Stimulated activated effector memory CD8-positive, alpha-beta T cell treated with anti-CD3 and anti-CD28 coated beads, Interleukin-12 subunit alpha, Interleukin-12 subunit beta, amount 100 ng/mL, for 72 hours (primary cell): ENCODE data around the gene TMX1.
"Not testable (repeated sequence)": the region's sequence is repeated elsewhere in the genome, so short reads cannot be mapped to it uniquely, and the experiment has no call there.

Experiments used
- ATAC-seq: fragments of 150-1000 bp; cut with Tn5 transposase; 2 replicates; pipeline ENCODE4 v1.10.0; 2021
- DNase-seq, 2 donors: peaks; one replicate each; pipeline ENCODE4 v3.0.0; 2021 to 2022; ENCODE audit warnings: low spot score in 2 of 2
- H3K27ac Mint-ChIP-seq: one replicate; pipeline ENCODE4 v1.8.0; 2022; ENCODE audit warnings: mild to moderate bottlenecking, mixed read lengths
- H3K36me3 Mint-ChIP-seq: one replicate; pipeline ENCODE4 v1.8.0; 2022; ENCODE audit warnings: mild to moderate bottlenecking, mixed read lengths
- H3K4me1 Mint-ChIP-seq: one replicate; pipeline ENCODE4 v1.8.0; 2022; ENCODE audit warnings: mixed read lengths
- H3K4me3 Mint-ChIP-seq: one replicate; pipeline ENCODE4 v1.8.0; 2022; ENCODE audit warnings: mild to moderate bottlenecking, mixed read lengths
- H3K9me3 Mint-ChIP-seq: one replicate; pipeline ENCODE4 v1.8.0; 2022; ENCODE audit warnings: mixed read lengths

Gene TMX1

DNA sequence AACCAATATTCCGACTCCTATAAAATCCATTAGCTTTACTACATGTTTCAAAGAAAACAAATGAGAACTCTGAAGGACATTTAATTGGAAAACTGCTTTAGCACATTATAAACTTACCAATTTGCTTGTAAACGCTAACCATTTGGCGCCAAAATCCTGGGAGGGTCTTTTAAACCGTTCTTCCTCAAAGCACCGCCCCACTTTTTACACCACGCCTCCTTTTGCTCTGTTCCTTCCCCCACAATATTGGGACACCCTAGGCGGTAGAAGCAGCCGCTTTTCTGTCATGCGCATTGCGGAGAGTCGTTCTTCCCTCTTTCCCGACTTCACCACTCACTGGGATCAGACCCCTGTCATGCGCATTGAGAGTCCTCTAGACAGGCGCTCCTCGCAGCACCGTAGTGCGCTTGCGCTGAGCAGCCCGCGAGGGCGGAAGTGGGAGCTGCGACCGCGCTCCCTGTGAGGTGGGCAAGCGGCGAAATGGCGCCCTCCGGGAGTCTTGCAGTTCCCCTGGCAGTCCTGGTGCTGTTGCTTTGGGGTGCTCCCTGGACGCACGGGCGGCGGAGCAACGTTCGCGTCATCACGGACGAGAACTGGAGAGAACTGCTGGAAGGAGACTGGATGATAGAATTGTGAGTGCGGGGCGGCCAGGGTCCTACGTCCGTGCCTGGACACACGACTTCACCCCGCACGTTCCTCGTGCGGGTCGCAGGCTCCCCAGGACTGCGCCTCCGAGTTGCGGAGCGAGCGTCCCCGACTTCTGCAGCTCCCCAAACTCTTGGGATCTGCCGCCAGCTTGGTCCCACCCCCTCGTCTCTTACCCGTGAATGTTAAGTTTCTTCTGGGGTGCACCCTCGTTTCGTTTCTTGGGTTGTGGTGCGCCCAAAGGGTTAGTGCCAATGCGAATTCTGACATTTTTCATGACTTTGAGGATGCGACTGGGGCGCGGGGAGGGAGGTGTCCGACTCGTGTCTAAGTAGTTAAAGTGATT, at the start of gene TMX1:
TMX1 (plus strand) TSS at position 435 of the 991 bp plus-strand sequence; CDS start at position 481, 46 bp downstream.
- peak; percentile 90 for ATAC-seq
- Mint-ChIP-seq H3K9me3 (no peaks in the 10 kb centered on the region), H3K36me3 (peaks cover 15% of the 10 kb centered on the region), H3K27ac (no peak within 1 kb of the TSS), H3K4me3 (no peak within 1 kb of the TSS), H3K4me1 (peaks cover 26% of the 10 kb centered on the region)
- peak; percentile 82 to 96 for DNase-seq

- ATAC-seq: no peak
These were observed 38.2 kb upstream of the TMX1 start for GRCh38 chr14:51201890-51202289.

GRCh38 chr14:51202914-51203665, 37.0 kb upstream of the TMX1 start:
- peaks cover 4% of the 10 kb centered on the region for H3K9me3 Mint-ChIP-seq
- no peak for DNase-seq
- no peak overlapping the region for H3K4me3 Mint-ChIP-seq
- H3K4me1 Mint-ChIP-seq: no peaks in the 10 kb centered on the region
- H3K27ac Mint-ChIP-seq: no peak overlapping the region
- peak; percentile 76 for ATAC-seq
- no peaks in the 10 kb centered on the region for H3K36me3 Mint-ChIP-seq

More at GRCh38 chr14:51201890-51202289, 38.2 kb upstream of the TMX1 start:
- H3K36me3 Mint-ChIP-seq: no peaks in the 10 kb centered on the region
- H3K27ac Mint-ChIP-seq: no peak overlapping the region
- no peak for DNase-seq
- H3K4me3 Mint-ChIP-seq: no peak overlapping the region
- no peaks in the 10 kb centered on the region for H3K4me1 Mint-ChIP-seq
- peaks cover 4% of the 10 kb centered on the region for H3K9me3 Mint-ChIP-seq

DNA sequence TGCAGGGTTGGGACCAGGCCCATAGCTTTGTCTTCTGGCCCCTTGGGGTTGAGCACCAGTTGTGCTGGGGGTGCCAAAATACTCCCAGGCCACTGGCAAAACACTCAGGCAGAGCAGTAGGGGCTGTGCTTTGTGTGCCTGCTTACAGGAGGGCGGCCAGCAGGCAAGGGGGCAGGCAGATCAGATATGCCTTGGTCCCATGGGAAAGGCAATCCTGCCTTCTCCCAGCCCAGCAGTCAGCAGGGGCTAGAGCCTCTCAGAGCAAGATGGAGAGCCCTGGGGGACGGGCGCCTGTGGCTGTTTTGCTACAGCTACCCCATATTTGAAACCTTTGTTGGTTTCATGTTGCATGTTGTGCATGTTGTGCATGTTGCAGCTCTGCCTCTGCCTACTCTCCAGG, 36.2 kb upstream of the TMX1 start:
- no peak for ATAC-seq

DNA sequence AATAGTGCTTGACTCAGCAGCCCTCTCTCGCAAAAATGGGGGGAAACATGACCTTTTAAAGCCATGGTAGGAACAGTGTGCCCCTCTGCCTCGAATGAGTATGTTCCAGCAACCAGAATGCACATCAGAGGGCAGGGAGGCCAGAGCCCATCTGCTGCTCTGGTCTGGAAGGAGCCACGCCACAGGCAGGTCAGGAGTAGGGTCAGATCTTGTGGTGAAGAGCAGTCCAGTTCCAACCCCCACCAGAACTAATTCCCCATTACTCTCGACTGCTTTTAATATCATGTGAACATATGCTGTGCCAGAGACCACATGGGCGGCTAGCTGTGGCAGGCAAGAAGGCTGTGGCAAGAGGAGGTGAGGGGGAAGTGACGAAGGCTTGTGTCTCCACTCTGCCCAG, 34.6 kb upstream of the TMX1 start:
- H3K4me1 Mint-ChIP-seq: no peaks in the 10 kb centered on the region
- DNase-seq: no peak
- no peak overlapping the region for H3K4me3 Mint-ChIP-seq
- H3K36me3 Mint-ChIP-seq: no peaks in the 10 kb centered on the region
- ATAC-seq: no peak
- peaks cover 4% of the 10 kb centered on the region for H3K9me3 Mint-ChIP-seq
- H3K27ac Mint-ChIP-seq: no peak overlapping the region

More for the DNA sequence above, 36.2 kb upstream of the TMX1 start:
- Mint-ChIP-seq H3K4me1 (no peaks in the 10 kb centered on the region), H3K4me3 (no peak overlapping the region), H3K36me3 (no peaks in the 10 kb centered on the region), H3K27ac (no peak overlapping the region), H3K9me3 (peaks cover 4% of the 10 kb centered on the region)
- no peak for DNase-seq

DNA sequence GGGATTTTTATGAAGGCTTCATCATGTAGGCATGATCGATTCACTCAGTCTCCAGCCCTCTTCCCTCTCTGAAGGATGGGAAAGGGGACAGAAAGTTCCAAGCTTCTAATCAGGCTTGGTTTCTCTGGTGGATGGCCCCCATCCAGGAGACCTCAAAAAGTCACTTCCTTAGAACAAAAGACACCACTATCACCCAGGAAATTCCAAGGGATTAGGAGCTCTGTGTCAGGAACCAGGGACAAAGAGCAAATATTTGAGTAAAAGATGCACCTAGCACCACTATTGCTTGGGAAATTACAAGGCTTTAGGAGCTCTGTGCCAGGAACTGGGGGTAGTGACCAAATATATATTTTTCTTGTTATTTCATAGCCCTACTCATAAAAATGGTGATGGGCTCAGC, 33.6 kb upstream of the TMX1 start:
- DNase-seq: no peak
- Mint-ChIP-seq H3K4me3 (no peak overlapping the region), H3K27ac (no peak overlapping the region), H3K4me1 (no peaks in the 10 kb centered on the region), H3K36me3 (no peaks in the 10 kb centered on the region), H3K9me3 (no peaks in the 10 kb centered on the region)
- ATAC-seq: no peak

DNA sequence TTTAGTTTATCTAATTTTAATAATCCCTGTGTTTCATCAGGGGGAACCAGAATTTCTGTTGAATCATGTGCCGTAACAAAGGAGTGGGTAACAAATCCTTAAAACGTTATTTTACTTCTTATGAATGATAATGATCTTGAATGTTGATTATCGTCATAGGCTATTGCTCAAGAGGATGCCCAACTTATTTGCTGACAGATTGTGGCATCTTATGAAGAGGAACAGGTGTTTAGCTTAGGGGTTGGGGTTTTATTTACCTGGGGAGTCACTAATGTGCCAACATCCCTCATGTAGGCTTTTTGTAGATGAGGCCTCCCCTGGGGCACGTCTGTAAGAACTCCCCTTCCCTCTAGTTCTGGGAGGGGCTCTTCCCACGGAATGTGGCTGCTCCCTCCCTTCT, 32.4 kb upstream of the TMX1 start:
- Mint-ChIP-seq H3K27ac (no peak overlapping the region), H3K9me3 (no peaks in the 10 kb centered on the region), H3K36me3 (no peaks in the 10 kb centered on the region), H3K4me1 (no peaks in the 10 kb centered on the region), H3K4me3 (no peak overlapping the region)
- DNase-seq (no peak), ATAC-seq (no peak)

- Mint-ChIP-seq H3K4me3 (no peak overlapping the region), H3K9me3 (no peaks in the 10 kb centered on the region), H3K27ac (no peak overlapping the region), H3K4me1 (no peaks in the 10 kb centered on the region), H3K36me3 (no peaks in the 10 kb centered on the region)
- ATAC-seq (no peak), DNase-seq (no peak)
These were observed 31.1 kb upstream of the TMX1 start for GRCh38 chr14:51208982-51209381.

DNA sequence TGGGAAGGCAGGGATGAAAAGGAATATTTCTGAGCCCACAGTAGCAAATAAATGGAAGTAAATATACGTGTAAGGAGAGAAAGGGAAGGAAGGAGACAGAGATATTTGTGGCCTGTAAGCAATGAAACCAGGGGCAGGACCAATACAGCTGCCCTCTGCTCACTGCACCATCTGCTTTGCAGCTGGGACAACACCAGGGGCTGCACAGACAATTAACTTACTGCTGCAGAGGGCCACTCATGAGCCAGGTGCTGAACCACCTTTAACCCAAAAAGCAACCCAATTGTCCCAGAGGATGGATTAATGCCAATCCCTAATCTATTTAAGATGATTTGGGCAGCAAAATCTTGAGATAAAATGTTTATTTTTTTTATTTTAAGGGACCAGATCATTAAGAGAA, 30.6 kb upstream of the TMX1 start:
- no peak overlapping the region for H3K27ac Mint-ChIP-seq
- no peaks in the 10 kb centered on the region for H3K4me1 Mint-ChIP-seq
- DNase-seq (no peak), ATAC-seq (no peak)
- no peaks in the 10 kb centered on the region for H3K36me3 Mint-ChIP-seq
- H3K4me3 Mint-ChIP-seq: no peak overlapping the region
- H3K9me3 Mint-ChIP-seq: no peaks in the 10 kb centered on the region

GRCh38 chr14:51210594-51210993, 29.5 kb upstream of the TMX1 start:
- DNase-seq (no peak), ATAC-seq (no peak)
- Mint-ChIP-seq H3K36me3 (no peaks in the 10 kb centered on the region), H3K9me3 (no peaks in the 10 kb centered on the region), H3K4me3 (no peak overlapping the region), H3K4me1 (no peaks in the 10 kb centered on the region), H3K27ac (no peak overlapping the region)

- Mint-ChIP-seq H3K9me3 (no peaks in the 10 kb centered on the region), H3K27ac (no peak overlapping the region), H3K36me3 (no peaks in the 10 kb centered on the region), H3K4me1 (no peaks in the 10 kb centered on the region), H3K4me3 (no peak overlapping the region)
- DNase-seq (no peak), ATAC-seq (no peak)
These were observed 28.9 kb upstream of the TMX1 start for GRCh38 chr14:51211149-51211548.

DNA sequence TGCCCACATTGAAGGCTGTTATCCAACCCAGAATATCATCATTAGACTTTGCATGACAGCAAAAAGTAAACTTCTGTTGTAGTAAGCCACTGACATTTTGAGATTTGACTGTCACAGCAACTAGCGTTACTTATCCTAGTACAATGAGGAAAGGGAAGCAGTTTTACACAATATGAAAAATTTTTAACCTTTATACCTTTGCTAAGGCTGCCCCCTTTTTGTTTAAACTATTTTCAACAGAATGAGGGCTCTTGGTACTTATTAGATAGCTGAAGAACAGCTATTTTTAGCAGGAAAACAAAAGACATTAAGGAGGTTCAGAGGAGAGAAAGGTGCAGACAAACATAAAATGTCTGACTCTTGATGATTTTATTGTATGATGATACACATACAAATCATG, 23.4 kb upstream of the TMX1 start:
- Mint-ChIP-seq H3K27ac (no peak overlapping the region), H3K36me3 (no peaks in the 10 kb centered on the region), H3K4me1 (no peaks in the 10 kb centered on the region), H3K4me3 (no peak overlapping the region), H3K9me3 (no peaks in the 10 kb centered on the region)
- ATAC-seq (no peak), DNase-seq (no peak)

DNA sequence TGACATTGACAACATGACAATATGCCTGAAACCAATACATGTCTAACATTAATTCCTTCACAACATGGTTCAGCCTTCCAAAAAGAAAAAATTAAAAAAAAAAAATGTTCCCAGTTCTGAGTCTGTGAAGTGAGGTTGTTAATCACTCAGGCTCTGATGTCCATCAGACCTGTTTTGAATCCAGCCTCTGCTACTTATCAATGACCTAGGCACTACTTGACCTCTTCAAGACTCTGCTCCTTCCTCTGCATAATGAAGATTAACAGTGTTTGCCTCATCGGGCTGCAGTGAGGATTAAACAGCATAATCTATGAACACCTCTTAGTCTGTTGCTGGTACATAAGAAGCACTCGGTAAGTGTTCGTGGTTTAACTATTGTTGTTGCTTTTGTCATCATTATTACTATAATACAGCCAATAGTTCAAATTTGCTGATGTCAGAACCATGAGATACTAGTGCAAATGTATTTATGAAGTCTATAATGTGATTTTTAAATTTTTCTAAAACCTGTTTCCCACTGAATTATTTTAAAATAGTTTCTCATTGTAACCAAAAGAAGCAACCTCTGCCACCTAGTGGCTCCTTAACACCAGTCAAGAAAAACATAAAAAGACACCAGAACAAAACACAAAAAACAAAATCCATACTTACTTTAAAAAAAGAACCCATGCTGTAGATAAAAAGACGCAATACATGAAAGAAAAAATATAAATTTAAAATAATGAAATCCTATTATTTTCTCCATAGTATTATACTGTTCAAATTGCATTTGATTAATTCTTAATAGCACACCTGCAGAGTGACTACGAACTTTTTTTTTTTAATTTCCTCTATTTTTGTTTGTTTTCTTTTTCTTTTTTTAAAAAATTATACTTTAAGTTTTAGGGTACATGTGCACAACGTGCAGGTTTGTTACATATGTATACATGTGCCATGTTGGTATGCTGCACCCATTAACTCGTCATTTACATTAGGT, 20.3 kb upstream of the TMX1 start:
- H3K4me3 Mint-ChIP-seq: no peak overlapping the region
- no peak for DNase-seq
- no peak overlapping the region for H3K27ac Mint-ChIP-seq
- no peaks in the 10 kb centered on the region for H3K36me3 Mint-ChIP-seq
- no peaks in the 10 kb centered on the region for H3K4me1 Mint-ChIP-seq
- no peak for ATAC-seq
- H3K9me3 Mint-ChIP-seq: no peaks in the 10 kb centered on the region

- H3K9me3 Mint-ChIP-seq, H3K4me3 Mint-ChIP-seq, H3K36me3 Mint-ChIP-seq, DNase-seq, H3K27ac Mint-ChIP-seq, ATAC-seq, H3K4me1 Mint-ChIP-seq: not testable (repeated sequence)
These were observed 16.6 kb upstream of the TMX1 start for GRCh38 chr14:51223463-51223862.

DNA sequence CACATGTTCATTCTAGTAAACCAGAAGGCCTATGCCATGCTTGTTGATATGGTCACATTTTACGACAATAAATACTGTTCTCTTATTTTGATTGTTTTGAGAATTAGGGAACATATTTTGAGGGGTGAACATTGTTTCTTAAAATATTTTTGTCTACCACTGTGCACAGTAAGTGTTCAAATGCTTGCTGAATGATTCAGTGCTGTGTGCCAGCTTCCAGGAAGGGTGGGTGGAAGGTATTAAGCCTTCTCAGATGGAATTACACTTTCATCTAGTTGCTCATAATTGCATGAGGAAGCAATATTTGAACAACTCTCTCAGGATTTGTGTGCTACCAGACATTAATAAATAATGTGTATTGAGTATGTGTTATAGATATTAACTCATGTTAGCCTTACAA, 15.5 kb upstream of the TMX1 start:
- Mint-ChIP-seq H3K27ac (no peak overlapping the region), H3K4me1 (no peaks in the 10 kb centered on the region), H3K9me3 (no peaks in the 10 kb centered on the region), H3K36me3 (no peaks in the 10 kb centered on the region), H3K4me3 (no peak overlapping the region)
- DNase-seq (no peak), ATAC-seq (no peak)
